SU-DHL-6 (cell line): Measurements from ENCODE around the gene CEP295NL.

ENCODE experiments used
- H2AFZ ChIP-seq: fragments of 200-600 bp; sonication (generic); 2 replicates; pipeline ENCODE4 v1.6.1; 2014; ENCODE audit warnings: low read depth, mild to moderate bottlenecking, moderate library complexity, mixed read lengths, antibody characterized with exemption, low read length; ENCODE audit not compliant: severe bottlenecking
- H3F3A ChIP-seq: fragments of 200-600 bp; shearing (Covaris generic); 2 replicates; pipeline ENCODE4 v1.6.0; 2016; ENCODE audit warnings: antibody characterized with exemption, mild to moderate bottlenecking; ENCODE audit not compliant: insufficient read depth
- H3K27ac ChIP-seq: fragments of 200-600 bp; sonication (generic); 2 replicates; pipeline ENCODE4 v1.5.1; 2016; ENCODE audit warnings: low read depth, mild to moderate bottlenecking, low read length, moderate library complexity, mixed read lengths
- H3K27me3 ChIP-seq: fragments of 200-600 bp; sonication (generic), shearing (Covaris generic); 2 replicates; pipeline ENCODE4 v1.6.0; 2014; ENCODE audit warnings: mild to moderate bottlenecking, low read length
- H3K36me3 ChIP-seq: fragments of 200-600 bp; sonication (generic); 2 replicates; pipeline ENCODE4 v1.6.1; 2014; ENCODE audit warnings: mild to moderate bottlenecking, low read length, mixed read lengths
- H3K4me2 ChIP-seq: fragments of 300-600, 200-600 bp; shearing (Covaris generic), sonication (generic); 2 replicates; pipeline ENCODE4 v1.6.0; 2014; ENCODE audit warnings: low read length, low read depth, mild to moderate bottlenecking; ENCODE audit not compliant: poor library complexity, severe bottlenecking
- H3K4me3 ChIP-seq: fragments of 200-600 bp; sonication (generic); 2 replicates; pipeline ENCODE4 v1.5.1; 2014; ENCODE audit warnings: antibody characterized with exemption, low read length, mild to moderate bottlenecking, mixed read lengths; ENCODE audit not compliant: insufficient read depth, poor library complexity, severe bottlenecking
- H3K79me2 ChIP-seq: fragments of 200-600 bp; sonication (generic); 2 replicates; pipeline ENCODE4 v1.6.1; 2014; ENCODE audit warnings: mild to moderate bottlenecking, low read length, moderate library complexity; ENCODE audit not compliant: insufficient read depth
- H3K9ac ChIP-seq: fragments of 200-600 bp; sonication (generic); 2 replicates; pipeline ENCODE4 v1.7.0; 2014; ENCODE audit warnings: mild to moderate bottlenecking, low read length
- H3K9me2 ChIP-seq: fragments of 200-600 bp; sonication (generic); replicated peaks from 2 replicates; pipeline ENCODE4 v1.6.1; 2014; ENCODE audit warnings: low read length; ENCODE audit not compliant: insufficient read depth
- H3K9me3 ChIP-seq: fragments of 200-600 bp; sonication (generic); 2 replicates; pipeline ENCODE4 v1.6.1; 2014; ENCODE audit warnings: low read length, mixed read lengths; ENCODE audit not compliant: insufficient read depth
- H4K20me1 ChIP-seq: fragments of 200-600 bp; sonication (generic); 2 replicates; pipeline ENCODE4 v1.6.1; 2014; ENCODE audit warnings: low read depth, mild to moderate bottlenecking, antibody characterized with exemption, low read length, moderate library complexity, mixed read lengths
- CTCF ChIP-seq: fragments of 200-600 bp; sonication (generic); IDR thresholded peaks from one replicate; pipeline ENCODE4 v1.5.1; 2017; ENCODE audit warnings: antibody characterized with exemption, mild to moderate bottlenecking, low read length, moderate library complexity; ENCODE audit not compliant: insufficient read depth, poor library complexity, severe bottlenecking
- EZH2phosphoT487 ChIP-seq: fragments of 200-600 bp; sonication (generic), shearing (Covaris generic); conservative IDR thresholded peaks from 2 replicates; pipeline ENCODE4 v1.6.1; 2018; ENCODE audit warnings: mild to moderate bottlenecking, antibody characterized with exemption, low read length, moderate library complexity, mixed read lengths

The CEP295NL gene

GRCh38 chr17:78840780-78841611 is 62.0 kb downstream of the CEP295NL start, which contains the start of gene USP36:
Gene USP36 (minus strand): TSS chr17:78840814. CDS start chr17:78836363, 4,451 bp downstream.
- Histone ChIP-seq H3K27me3 (no peaks in the 10 kb centered on the region), H3K79me2 (peaks cover 44% of the 10 kb centered on the region), H4K20me1 (no peaks in the 10 kb centered on the region; the same call in 1 of the 2 replicates), H3K4me2 (peak within 1 kb of the TSS; percentile 75), H3K27ac (peak within 1 kb of the TSS; percentile 75), H3K9ac (peak within 1 kb of the TSS; percentile 97), H3K36me3 (peaks cover 5% of the 10 kb centered on the region; the same call in 1 of the 2 replicates), H3K4me3 (peak within 1 kb of the TSS; percentile 95), H3K9me3 (no peaks in the 10 kb centered on the region), H2AFZ (peak within 1 kb of the TSS; percentile 72), H3K9me2 (no peaks in the 10 kb centered on the region), H3F3A (no peaks in the 10 kb centered on the region)
- TF ChIP-seq EZH2phosphoT487 (no peak), CTCF (no peak)
